ENCODE measurements around the gene TNFSF13.
A peak's percentile ranks its signal among the peaks of the same experiment; 100 is the strongest.

TNFSF13 gene

GRCh38 chr17:7576432-7576937, 17.9 kb downstream of the TNFSF13 start:
- no peak for DNase-seq

- no peak for DNase-seq
Measured at GRCh38 chr17:7577327-7578199, 19.0 kb downstream of the TNFSF13 start.

- peak; percentile 78 for DNase-seq
Measured at GRCh38 chr17:7579001-7579833, 20.7 kb downstream of the TNFSF13 start, which contains the start of gene CD68. Gene CD68 (plus strand): TSS chr17:7579638. CDS start chr17:7579678, 40 bp downstream.

- DNase-seq = peak; percentile 36
Measured at GRCh38 chr17:7579834-7580603, 21.5 kb downstream of the TNFSF13 start.

- DNase-seq = no peak
Measured at GRCh38 chr17:7580604-7581575, 22.3 kb downstream of the TNFSF13 start.

GRCh38 chr17:7582396-7583252, 24.1 kb downstream of the TNFSF13 start:
- no peak for DNase-seq

- peak; percentile 96 for DNase-seq
Measured at GRCh38 chr17:7583253-7584109, 24.9 kb downstream of the TNFSF13 start, which contains the start of gene MPDU1. Gene MPDU1 (plus strand): TSS chr17:7583852. CDS start chr17:7583863, 11 bp downstream.

GRCh38 chr17:7586673-7587419, 28.3 kb downstream of the TNFSF13 start:
- no peak for DNase-seq

- DNase-seq = no peak
Measured at GRCh38 chr17:7587420-7588151, 29.0 kb downstream of the TNFSF13 start.

GRCh38 chr17:7588553-7589203, 30.1 kb downstream of the TNFSF13 start:
- no peak for DNase-seq

GRCh38 chr17:7589204-7589868, 30.8 kb downstream of the TNFSF13 start:
- peak; percentile 67 for DNase-seq

- no peak for DNase-seq
Measured at GRCh38 chr17:7589891-7590691, 31.5 kb downstream of the TNFSF13 start, which contains the start of gene SOX15. Gene SOX15 (minus strand): TSS chr17:7590094. CDS start chr17:7589676, 418 bp downstream.

- DNase-seq = no peak
Measured at GRCh38 chr17:7590743-7591142, 32.2 kb downstream of the TNFSF13 start.

- no peak for DNase-seq
Measured at GRCh38 chr17:7591596-7591995, 33.0 kb downstream of the TNFSF13 start.

GRCh38 chr17:7592422-7593021, 34.0 kb downstream of the TNFSF13 start:
- no peak for DNase-seq

Measured in activated naive CD4-positive, alpha-beta T cell treated with Interleukin-2 at 50 U/mL for 16 hours (primary cell).